GM23338 (cell line): Measurements from ENCODE around the gene TSPAN4. TPM values are rescaled to one million over a fixed set of nuclear protein-coding genes. Genes with fewer than 3 reads are reported as not detected.

Experiments
- ATAC-seq: fragments of 200-7000 bp; cut with Tn5 transposase; 3 replicates; pipeline ENCODE4 v1.9.1; 2020
- DNase-seq: peaks from one replicate; pipeline ENCODE4 v3.0.0-alpha.2; 2015; ENCODE audit warnings: low spot score
- H2AFZ ChIP-seq: fragments of 200-600 bp; sonication (generic); 2 replicates; pipeline ENCODE4 v1.8.0; 2016; ENCODE audit warnings: antibody characterized with exemption, mild to moderate bottlenecking, moderate library complexity
- H3F3A ChIP-seq: fragments of 200-600 bp; sonication (generic); replicated peaks from 2 replicates; pipeline ENCODE4 v1.8.0; 2017; ENCODE audit warnings: antibody characterized with exemption, mixed run types, low read depth
- H3K27ac ChIP-seq: fragments of 200-600 bp; sonication (generic); 2 replicates; pipeline ENCODE4 v1.6.1; 2016; ENCODE audit warnings: low read depth
- H3K27me3 ChIP-seq: fragments of 200-600 bp; sonication (generic); 2 replicates; pipeline ENCODE4 v1.8.0; 2016; ENCODE audit warnings: mild to moderate bottlenecking, mixed run types, moderate library complexity; ENCODE audit not compliant: insufficient read depth
- H3K36me3 ChIP-seq: fragments of 200-600 bp; sonication (generic); 2 replicates; pipeline ENCODE4 v1.8.0; 2016; ENCODE audit warnings: mild to moderate bottlenecking; ENCODE audit not compliant: insufficient read depth
- H3K4me1 ChIP-seq: fragments of 200-600 bp; sonication (generic); 2 replicates; pipeline ENCODE4 v1.8.0; 2016; ENCODE audit warnings: mild to moderate bottlenecking, moderate library complexity; ENCODE audit not compliant: insufficient read depth
- H3K4me2 ChIP-seq: fragments of 200-600 bp; sonication (generic); 2 replicates; pipeline ENCODE4 v1.7.1; 2017; ENCODE audit warnings: mixed run types
- H3K4me3 ChIP-seq: fragments of 200-600 bp; sonication (generic); 2 replicates; pipeline ENCODE4 v1.6.1; 2016; ENCODE audit warnings: mixed run types
- H3K79me2 ChIP-seq: fragments of 200-600 bp; sonication (generic); replicated peaks from 2 replicates; pipeline ENCODE4 v1.8.0; 2017; ENCODE audit warnings: mild to moderate bottlenecking; ENCODE audit not compliant: insufficient read depth
- H3K9me2 ChIP-seq: fragments of 200-600 bp; sonication (generic); 2 replicates; pipeline ENCODE4 v1.8.0; 2017; ENCODE audit not compliant: insufficient read depth
- H4K20me1 ChIP-seq: fragments of 200-600 bp; sonication (generic); replicated peaks from 2 replicates; pipeline ENCODE4 v1.8.0; 2017; ENCODE audit warnings: mild to moderate bottlenecking; ENCODE audit not compliant: insufficient read depth
- H3K27ac Mint-ChIP-seq: 2 replicates; pipeline ENCODE4 v1.8.0; 2020; ENCODE audit warnings: inconsistent platforms, mild to moderate bottlenecking, moderate library complexity, mixed read lengths
- H3K27me3 Mint-ChIP-seq: 3 replicates; pipeline ENCODE4 v1.8.0; 2022; ENCODE audit warnings: low read depth, mild to moderate bottlenecking, moderate library complexity, mixed read lengths, inconsistent platforms; ENCODE audit not compliant: insufficient read depth, poor library complexity
- H3K36me3 Mint-ChIP-seq: 3 replicates; pipeline ENCODE4 v1.8.0; 2021; ENCODE audit warnings: low read depth, mild to moderate bottlenecking, inconsistent platforms, moderate library complexity, mixed read lengths
- H3K4me1 Mint-ChIP-seq: 3 replicates; pipeline ENCODE4 v1.8.0; 2020; ENCODE audit warnings: mild to moderate bottlenecking, inconsistent platforms, mixed read lengths
- H3K4me3 Mint-ChIP-seq: 3 replicates; pipeline ENCODE4 v1.8.0; 2021; ENCODE audit warnings: moderate library complexity, mild to moderate bottlenecking, inconsistent platforms, mixed read lengths
- H3K9me3 Mint-ChIP-seq: 3 replicates; pipeline ENCODE4 v1.8.0; 2020; ENCODE audit warnings: moderate library complexity, mild to moderate bottlenecking, inconsistent platforms, mixed read lengths
- CREB1 ChIP-seq: fragments of 250-450 bp; sonication (Bioruptor Pico); IDR thresholded peaks from 2 replicates; pipeline ENCODE4 v1.5.0; 2020; ENCODE audit warnings: low read depth, mild to moderate bottlenecking, moderate library complexity
- ETS1 ChIP-seq: IDR thresholded peaks from 2 replicates; pipeline ENCODE4 v1.6.1; 2016; ENCODE audit warnings: antibody characterized with exemption
- EZH2 ChIP-seq: fragments of 200-600 bp; sonication (generic); IDR thresholded peaks from one replicate; pipeline ENCODE4 v1.8.0; 2017; ENCODE audit warnings: antibody characterized with exemption, mild to moderate bottlenecking, low read depth; ENCODE audit not compliant: unreplicated experiment
- EZH2phosphoT487 ChIP-seq: fragments of 200-600 bp; sonication (generic); IDR thresholded peaks from one replicate; pipeline ENCODE4 v1.8.1; 2018; ENCODE audit warnings: antibody characterized with exemption; ENCODE audit not compliant: unreplicated experiment
- NANOG ChIP-seq: IDR thresholded peaks from 2 replicates; pipeline ENCODE4 v1.6.1; 2016; ENCODE audit warnings: antibody characterized with exemption, borderline replicate concordance
- POLR2AphosphoS5 ChIP-seq: IDR thresholded peaks from 2 replicates; pipeline ENCODE4 v1.6.1; 2016; ENCODE audit warnings: antibody characterized with exemption, low read depth
- REST ChIP-seq: IDR thresholded peaks from one replicate; pipeline ENCODE4 v1.6.1; 2018; ENCODE audit warnings: antibody characterized with exemption; ENCODE audit not compliant: unreplicated experiment
- STAT1 ChIP-seq: IDR thresholded peaks from one replicate; pipeline ENCODE4 v1.6.1; 2016; ENCODE audit warnings: antibody characterized with exemption; ENCODE audit not compliant: unreplicated experiment
- ZNF114 ChIP-seq: fragments of 250-450 bp; sonication (Bioruptor Pico); IDR thresholded peaks from 2 replicates; pipeline ENCODE4 v1.5.0; 2020; ENCODE audit warnings: mild to moderate bottlenecking, moderate library complexity
- ZNF331 ChIP-seq: fragments of 250-450 bp; sonication (Bioruptor Pico); IDR thresholded peaks from 2 replicates; pipeline ENCODE4 v1.5.0; 2020; ENCODE audit warnings: low read depth, mild to moderate bottlenecking, moderate library complexity
- ZNF462 ChIP-seq: fragments of 250-450 bp; sonication (Bioruptor Pico); IDR thresholded peaks from 2 replicates; pipeline ENCODE4 v1.5.0; 2020; ENCODE audit warnings: mild to moderate bottlenecking, moderate library complexity
- polyA plus RNA-seq: library from polyadenylated mRNA; unstranded; fragments of >200 nt; fragmentation: Nextera tagmentation; extraction: Ambion mirVana; gene quantifications from 2 replicates; pipeline ENCODE4 v1.2.1, GENCODE V29; 2016
- total RNA-seq: library from RNA; depleted of rRNA; stranded (reverse); fragments of >200 nt; shearing (Covaris generic); gene quantifications from 2 replicates; pipeline ENCODE4 v1.2.3, GENCODE V29; 2014

TSPAN4 gene
- total and polyA plus RNA-seq, 2 experiments from 2014 or later = 76.8 to 150 TPM

GRCh38 chr11:846496-847098 is 3.9 kb downstream of the TSPAN4 start:
- Histone ChIP-seq H3K4me1 (peaks cover 31% of the 10 kb centered on the region), H3K4me2 (no peak overlapping the region), H3K27ac (no peak overlapping the region), H3K79me2 (peaks cover 7% of the 10 kb centered on the region), H3K9me2 (no peaks in the 10 kb centered on the region), H3K27me3 (no peaks in the 10 kb centered on the region), H3K36me3 (no peaks in the 10 kb centered on the region), H4K20me1 (peaks cover 14% of the 10 kb centered on the region; the same call in 1 of the 2 replicates), H3F3A (0 out of 2 replicates have a peak, but pooled peaks cover 5% of the 10 kb centered on the region), H2AFZ (no peak overlapping the region), H3K4me3 (no peak overlapping the region)
- Mint-ChIP-seq H3K4me1 (peaks cover 20% of the 10 kb centered on the region), H3K27ac (no peak overlapping the region), H3K36me3 (no peaks in the 10 kb centered on the region), H3K9me3 (no peaks in the 10 kb centered on the region), H3K27me3 (peaks cover 18% of the 10 kb centered on the region), H3K4me3 (peak overlapping the region; percentile 22; the same call in 1 of the 3 replicates)
- ATAC-seq = no peak
- no peak for TF ChIP-seq REST
- no peak for DNase-seq

- Histone ChIP-seq H3K4me1 (peaks cover 31% of the 10 kb centered on the region), H3K79me2 (0 out of 2 replicates have a peak, but pooled peaks cover 3% of the 10 kb centered on the region), H3K27ac (no peak overlapping the region), H2AFZ (no peak overlapping the region), H4K20me1 (peaks cover 17% of the 10 kb centered on the region), H3K4me2 (no peak overlapping the region), H3F3A (0 out of 2 replicates have a peak, but pooled peaks cover 5% of the 10 kb centered on the region), H3K36me3 (no peaks in the 10 kb centered on the region), H3K9me2 (no peaks in the 10 kb centered on the region), H3K27me3 (no peaks in the 10 kb centered on the region), H3K4me3 (no peak overlapping the region)
- H3K27ac Mint-ChIP-seq = no peak overlapping the region
- H3K4me1 Mint-ChIP-seq = peaks cover 28% of the 10 kb centered on the region
- peaks cover 20% of the 10 kb centered on the region for H3K27me3 Mint-ChIP-seq
- no peaks in the 10 kb centered on the region for H3K9me3 Mint-ChIP-seq
- ATAC-seq = no peak
- no peaks in the 10 kb centered on the region for H3K36me3 Mint-ChIP-seq
- DNase-seq = no peak
- no peak overlapping the region for H3K4me3 Mint-ChIP-seq
- no peak for TF ChIP-seq POLR2AphosphoS5
- no peak for TF ChIP-seq STAT1
- TF ChIP-seq ZNF462 = no peak
- TF ChIP-seq NANOG = no peak
- TF ChIP-seq EZH2phosphoT487 = no peak
- no peak for TF ChIP-seq ETS1
- TF ChIP-seq CREB1 (CRISPR knock-in tag) = no peak
- TF ChIP-seq EZH2 = no peak
- no peak for TF ChIP-seq ZNF331 (CRISPR knock-in tag)
- no peak for TF ChIP-seq ZNF114
Observed at GRCh38 chr11:847876-848275, 5.2 kb downstream of the TSPAN4 start.
